Measurements from ENCODE around the gene GPR132. TPM values are rescaled to one million over a fixed set of nuclear protein-coding genes. Genes with fewer than 3 reads are reported as not detected.

Gene GPR132
- total and polyA plus RNA-seq, 10 donors = 5.0 to 33.7 (median 21.5) TPM

GRCh38 chr14:105052110-105052458 lies 13.1 kb downstream of the GPR132 start:
- Histone ChIP-seq H3K36me3 (peaks cover 0 to 100% (median 66%) of the 10 kb centered on the region in 6 donors), H3K4me1 (peaks cover 0 to 16% (median 0%) of the 10 kb centered on the region in 6 donors), H3K9me3 (no peaks in the 10 kb centered on the region), H3K27ac (no peak overlapping the region), H3K4me3 (no peak overlapping the region), H3K27me3 (replicated peaks in 1 of 7) (no peaks in the 10 kb centered on the region)
- TF ChIP-seq POLR2A (IDR thresholded peaks at IDR 0.05) (no peak), POLR2AphosphoS5 (IDR thresholded peaks at IDR 0.05) (no peak)
- TF ChIP-seq, protein P1, sequence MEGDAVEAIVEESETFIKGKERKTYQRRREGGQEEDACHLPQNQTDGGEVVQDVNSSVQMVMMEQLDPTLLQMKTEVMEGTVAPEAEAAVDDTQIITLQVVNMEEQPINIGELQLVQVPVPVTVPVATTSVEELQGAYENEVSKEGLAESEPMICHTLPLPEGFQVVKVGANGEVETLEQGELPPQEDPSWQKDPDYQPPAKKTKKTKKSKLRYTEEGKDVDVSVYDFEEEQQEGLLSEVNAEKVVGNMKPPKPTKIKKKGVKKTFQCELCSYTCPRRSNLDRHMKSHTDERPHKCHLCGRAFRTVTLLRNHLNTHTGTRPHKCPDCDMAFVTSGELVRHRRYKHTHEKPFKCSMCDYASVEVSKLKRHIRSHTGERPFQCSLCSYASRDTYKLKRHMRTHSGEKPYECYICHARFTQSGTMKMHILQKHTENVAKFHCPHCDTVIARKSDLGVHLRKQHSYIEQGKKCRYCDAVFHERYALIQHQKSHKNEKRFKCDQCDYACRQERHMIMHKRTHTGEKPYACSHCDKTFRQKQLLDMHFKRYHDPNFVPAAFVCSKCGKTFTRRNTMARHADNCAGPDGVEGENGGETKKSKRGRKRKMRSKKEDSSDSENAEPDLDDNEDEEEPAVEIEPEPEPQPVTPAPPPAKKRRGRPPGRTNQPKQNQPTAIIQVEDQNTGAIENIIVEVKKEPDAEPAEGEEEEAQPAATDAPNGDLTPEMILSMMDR (IDR thresholded peaks at IDR 0.05 in 8 of 11, conservative IDR thresholded peaks at IDR 0.05 in 3 of 11) = no peak
- intact Hi-C loops (cut with DNase I; ENCODE audit: low total_unique reads) = no loop called here
- peak; percentile 17 for DNase-seq
- WGBS, 5 donors = 81 to 90% (median 85%) methylated on average over 4 of the region's 4 CpGs

GRCh38 chr14:105051182-105052109 lies 13.8 kb downstream of the GPR132 start:
- peak; percentile 70 for DNase-seq
- Histone ChIP-seq H3K27me3 (replicated peaks in 1 of 7) (no peaks in the 10 kb centered on the region), H3K36me3 (peaks cover 0 to 97% (median 60%) of the 10 kb centered on the region in 6 donors), H3K4me3 (no peak overlapping the region), H3K4me1 (peaks cover 0 to 21% (median under 1%) of the 10 kb centered on the region in 6 donors), H3K27ac (no peak overlapping the region), H3K9me3 (no peaks in the 10 kb centered on the region)
- TF ChIP-seq POLR2A (IDR thresholded peaks at IDR 0.05) = no peak
- TF ChIP-seq POLR2AphosphoS5 (IDR thresholded peaks at IDR 0.05) = peak; percentile 5 to 59 (median 31)
- WGBS, 5 donors = 94 to 97% (median 94%) methylated on average over 55 to 59 of the region's 59 CpGs
- intact Hi-C loops (cut with DNase I; ENCODE audit: low total_unique reads) = no loop called here

DNA sequence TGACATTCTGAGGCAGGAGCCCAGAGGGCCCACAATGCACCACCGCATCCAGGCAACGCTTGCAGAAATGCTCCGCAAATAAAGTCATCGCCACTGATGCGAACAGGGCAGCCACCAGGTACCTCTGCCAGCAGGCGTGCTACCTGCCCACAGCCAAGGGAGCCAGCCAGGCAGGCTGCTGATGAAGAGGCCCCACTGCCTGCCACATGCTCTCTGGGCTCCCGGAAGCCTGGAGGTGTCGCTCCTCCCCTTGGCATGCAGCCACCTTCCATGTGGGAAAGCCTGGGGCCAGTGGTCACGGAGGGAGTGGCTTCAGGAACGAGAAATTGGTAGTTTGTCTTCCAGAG lies 14.7 kb downstream of the GPR132 start:
- Histone ChIP-seq H3K27ac (no peak overlapping the region), H3K36me3 (peaks cover 0 to 88% (median 51%) of the 10 kb centered on the region in 6 donors), H3K9me3 (no peaks in the 10 kb centered on the region), H3K4me3 (no peak overlapping the region), H3K4me1 (peaks cover 5 to 30% (median 9%) of the 10 kb centered on the region in 6 donors), H3K27me3 (replicated peaks in 1 of 7) (peaks cover 0 to 1% (median 0%) of the 10 kb centered on the region in 7 donors)
- DNase-seq = peak; percentile 74
- intact Hi-C loops (cut with DNase I; ENCODE audit: low total_unique reads) = no loop called here
- WGBS, 5 donors = 65 to 80% (median 70%) methylated on average over 6 to 10 of the region's 10 CpGs
- TF ChIP-seq, protein P1 (IDR thresholded peaks at IDR 0.05 in 8 of 11, conservative IDR thresholded peaks at IDR 0.05 in 3 of 11) = no peak
- TF ChIP-seq POLR2A (IDR thresholded peaks at IDR 0.05) (no peak), POLR2AphosphoS5 (IDR thresholded peaks at IDR 0.05) (peak in 2 of 3 donors; percentile 25 to 31)

DNA sequence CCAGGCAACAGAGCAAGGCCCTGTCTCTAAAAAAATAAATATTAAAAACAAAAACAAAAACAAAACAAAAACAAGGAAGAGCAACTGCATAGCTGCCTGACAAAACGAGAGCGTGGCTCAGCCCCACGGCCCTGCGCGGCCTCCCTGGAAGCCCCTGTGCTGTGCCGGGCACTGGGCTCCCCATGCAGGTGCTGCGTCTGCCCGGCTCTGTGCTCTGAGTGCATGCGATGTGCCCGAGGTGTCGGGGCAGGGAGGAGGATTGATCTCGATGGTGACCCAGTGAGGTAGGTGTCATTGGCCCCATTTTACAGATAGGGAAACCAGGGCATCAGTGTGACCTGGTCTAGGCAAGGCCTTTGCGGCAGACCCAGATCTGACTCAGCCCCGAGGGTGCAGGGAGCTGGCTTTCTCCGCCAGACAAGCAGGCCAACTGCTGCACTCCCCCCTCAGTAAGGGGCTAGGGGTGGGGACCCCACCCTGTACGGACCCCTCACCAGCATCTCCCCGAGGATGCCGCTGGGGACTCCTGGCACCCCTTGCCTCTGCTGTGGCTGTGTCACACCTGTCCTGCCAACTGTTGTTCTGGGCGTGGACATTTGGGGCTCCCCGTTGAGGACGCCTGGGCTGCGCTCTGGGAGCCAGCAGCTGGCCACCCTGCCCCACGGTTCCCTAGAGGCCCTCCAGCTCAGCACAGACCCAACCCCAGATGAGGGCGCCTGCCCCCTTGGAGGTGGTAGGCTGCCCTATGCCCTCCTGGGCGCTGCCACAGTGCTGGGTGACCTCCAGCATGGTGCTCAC lies 15.3 kb downstream of the GPR132 start:
- Histone ChIP-seq H3K4me1 (peaks cover 5 to 30% (median 12%) of the 10 kb centered on the region in 6 donors), H3K27ac (no peak overlapping the region), H3K4me3 (no peak overlapping the region), H3K27me3 (replicated peaks in 1 of 7) (peaks cover 0 to 5% (median 0%) of the 10 kb centered on the region in 7 donors), H3K9me3 (no peaks in the 10 kb centered on the region), H3K36me3 (peaks cover 0 to 82% (median 45%) of the 10 kb centered on the region in 6 donors)
- 87 to 95% (median 90%) methylated on average over 20 to 25 of the region's 25 CpGs for WGBS, 5 donors
- peak; percentile 68 for DNase-seq
- intact Hi-C loops (cut with DNase I; ENCODE audit: low total_unique reads) = no loop called here
- peak in 2 of 3 donors; percentile 5 to 54 for TF ChIP-seq POLR2AphosphoS5 (IDR thresholded peaks at IDR 0.05)
- TF ChIP-seq, protein P1 (IDR thresholded peaks at IDR 0.05 in 8 of 11, conservative IDR thresholded peaks at IDR 0.05 in 3 of 11) = no peak
